Upper lobe of right lung (tissue), 1 donor: ENCODE measurements around the gene RALGAPA1. TPM values are rescaled to one million over a fixed set of nuclear protein-coding genes. Genes with fewer than 3 reads are reported as not detected.

ENCODE experiments used
- ATAC-seq: fragments of 200-7000 bp; cut with Tn5 transposase; one replicate; pipeline ENCODE4 v1.9.1; 2020; ENCODE audit warnings: mild to moderate bottlenecking, moderate library complexity
- DNase-seq: peaks from one replicate; pipeline ENCODE4 v3.0.0-alpha.2; 2020
- H3K27ac ChIP-seq: fragments of 200-600 bp; one replicate; pipeline ENCODE4 v1.8.0; 2022
- H3K27me3 ChIP-seq: fragments of 200-600 bp; one replicate; pipeline ENCODE4 v1.8.0; 2022; ENCODE audit warnings: mild to moderate bottlenecking
- H3K36me3 ChIP-seq: fragments of 200-600 bp; one replicate; pipeline ENCODE4 v1.8.0; 2022
- H3K4me1 ChIP-seq: fragments of 200-600 bp; one replicate; pipeline ENCODE4 v1.8.0; 2022
- H3K4me3 ChIP-seq: fragments of 200-600 bp; one replicate; pipeline ENCODE4 v1.8.0; 2022; ENCODE audit warnings: mild to moderate bottlenecking
- H3K9me3 ChIP-seq: fragments of 200-600 bp; one replicate; pipeline ENCODE4 v1.8.0; 2022
- intact Hi-C: fragments of 100-400 bp; cut with DNase I; formaldehyde crosslinking; loops from one replicate; pipeline ENCODE4 v1.11.0; 2022
- total RNA-seq: library from RNA; stranded (reverse); fragmentation: NEBNext Ultra II Directional; extraction: Animal tissue kit (Norgen Biotek cat#: 25700); gene quantifications from one replicate; pipeline ENCODE4 v1.2.1, GENCODE V29; 2021
- TF ChIP-seq, protein P1 (sequence below): fragments of 200-600 bp; IDR thresholded peaks from one replicate; pipeline ENCODE4 v1.8.0; 2022; ENCODE audit warnings: antibody characterized with exemption
- donor health status: DM: no; HTN: yes; CAD: no; lungs with severe emphysema.

Gene RALGAPA1
- total RNA-seq, 1 donor from 2014 or later, result 58.9 TPM

DNA sequence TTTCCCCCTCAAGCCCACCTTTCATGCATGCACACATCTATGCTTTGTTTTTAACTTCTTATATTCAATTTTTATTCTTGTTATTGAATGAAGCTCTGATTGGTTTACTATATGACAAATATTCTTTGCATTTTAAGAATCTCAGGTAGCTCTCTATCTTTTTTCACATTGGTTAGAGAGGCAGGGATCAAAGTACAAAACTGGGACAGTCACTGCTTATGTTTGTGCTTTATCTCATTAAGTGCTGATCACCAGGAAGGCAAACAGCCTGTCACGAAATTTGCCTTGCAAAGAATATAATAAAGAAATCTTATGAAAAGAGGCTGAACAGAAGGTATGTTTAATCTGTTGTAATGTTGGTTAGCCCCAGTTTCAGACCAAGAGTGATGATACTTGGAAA lies 304.8 kb downstream of the RALGAPA1 start:
- TF ChIP-seq, protein P1, sequence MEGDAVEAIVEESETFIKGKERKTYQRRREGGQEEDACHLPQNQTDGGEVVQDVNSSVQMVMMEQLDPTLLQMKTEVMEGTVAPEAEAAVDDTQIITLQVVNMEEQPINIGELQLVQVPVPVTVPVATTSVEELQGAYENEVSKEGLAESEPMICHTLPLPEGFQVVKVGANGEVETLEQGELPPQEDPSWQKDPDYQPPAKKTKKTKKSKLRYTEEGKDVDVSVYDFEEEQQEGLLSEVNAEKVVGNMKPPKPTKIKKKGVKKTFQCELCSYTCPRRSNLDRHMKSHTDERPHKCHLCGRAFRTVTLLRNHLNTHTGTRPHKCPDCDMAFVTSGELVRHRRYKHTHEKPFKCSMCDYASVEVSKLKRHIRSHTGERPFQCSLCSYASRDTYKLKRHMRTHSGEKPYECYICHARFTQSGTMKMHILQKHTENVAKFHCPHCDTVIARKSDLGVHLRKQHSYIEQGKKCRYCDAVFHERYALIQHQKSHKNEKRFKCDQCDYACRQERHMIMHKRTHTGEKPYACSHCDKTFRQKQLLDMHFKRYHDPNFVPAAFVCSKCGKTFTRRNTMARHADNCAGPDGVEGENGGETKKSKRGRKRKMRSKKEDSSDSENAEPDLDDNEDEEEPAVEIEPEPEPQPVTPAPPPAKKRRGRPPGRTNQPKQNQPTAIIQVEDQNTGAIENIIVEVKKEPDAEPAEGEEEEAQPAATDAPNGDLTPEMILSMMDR, result no peak
- H3K27ac ChIP-seq, result no peak overlapping the region

DNA sequence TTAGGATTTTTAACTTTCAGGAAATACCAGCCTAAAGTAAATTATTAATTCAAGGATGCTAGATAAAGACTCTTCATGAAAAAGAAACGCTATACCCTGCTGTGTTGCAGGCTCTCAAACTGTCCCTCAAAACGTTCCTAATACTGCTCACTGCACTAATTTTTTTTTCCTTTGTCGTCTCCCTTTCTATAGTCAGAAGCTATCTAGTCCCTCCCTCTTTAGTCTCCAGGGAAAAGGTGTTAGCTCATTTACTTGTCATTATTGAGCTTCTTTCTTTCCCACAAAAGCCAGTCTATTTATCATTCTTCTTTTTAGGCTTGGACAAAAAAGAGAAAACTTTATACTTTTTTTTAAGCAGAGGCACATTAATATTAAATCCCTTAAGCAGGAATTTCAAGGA lies 305.4 kb downstream of the RALGAPA1 start:
- no peak overlapping the region for H3K4me3 ChIP-seq
- intact Hi-C loops, result no loop called here

More for the DNA sequence above, 304.8 kb downstream of the RALGAPA1 start:
- Histone ChIP-seq H3K4me1 (no peaks in the 10 kb centered on the region), H3K36me3 (no peaks in the 10 kb centered on the region), H3K4me3 (no peak overlapping the region), H3K27me3 (no peaks in the 10 kb centered on the region), H3K9me3 (no peaks in the 10 kb centered on the region)
- intact Hi-C loops, result no loop called here
- no peak for DNase-seq
- no peak for ATAC-seq

DNA sequence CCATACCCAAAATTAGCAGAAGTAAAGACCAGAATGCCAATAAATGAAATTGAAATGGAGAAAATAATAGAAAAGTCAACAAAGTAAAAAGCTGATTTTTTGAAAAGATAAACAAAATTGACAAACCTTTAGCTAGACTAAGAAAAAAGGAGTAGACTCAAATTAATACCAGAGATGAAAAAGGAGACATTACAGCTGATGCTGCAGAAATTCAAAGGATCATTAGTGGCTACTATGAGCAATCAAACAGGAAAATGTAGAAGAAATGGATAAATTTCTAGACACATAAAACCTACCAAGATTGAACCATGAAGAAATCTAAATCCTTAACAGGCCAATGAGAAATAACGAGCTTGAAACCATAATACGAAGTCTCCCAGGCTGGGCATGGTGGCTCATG lies 309.9 kb downstream of the RALGAPA1 start:
- ATAC-seq (no peak), DNase-seq (no peak)
- no peaks in the 10 kb centered on the region for H3K4me1 ChIP-seq
- TF ChIP-seq, protein P1, result no peak
- no peak overlapping the region for H3K27ac ChIP-seq
- intact Hi-C loops, result no loop called here
- no peak overlapping the region for H3K4me3 ChIP-seq
- H3K9me3 ChIP-seq, result no peaks in the 10 kb centered on the region
- H3K27me3 ChIP-seq, result no peaks in the 10 kb centered on the region
- no peaks in the 10 kb centered on the region for H3K36me3 ChIP-seq

More for the DNA sequence above, 305.4 kb downstream of the RALGAPA1 start:
- H3K4me1 ChIP-seq, result no peaks in the 10 kb centered on the region
- DNase-seq, result no peak
- no peaks in the 10 kb centered on the region for H3K36me3 ChIP-seq
- ATAC-seq, result no peak
- no peak overlapping the region for H3K27ac ChIP-seq
- H3K27me3 ChIP-seq, result no peaks in the 10 kb centered on the region
- H3K9me3 ChIP-seq, result no peaks in the 10 kb centered on the region
- TF ChIP-seq, protein P1, result no peak

DNA sequence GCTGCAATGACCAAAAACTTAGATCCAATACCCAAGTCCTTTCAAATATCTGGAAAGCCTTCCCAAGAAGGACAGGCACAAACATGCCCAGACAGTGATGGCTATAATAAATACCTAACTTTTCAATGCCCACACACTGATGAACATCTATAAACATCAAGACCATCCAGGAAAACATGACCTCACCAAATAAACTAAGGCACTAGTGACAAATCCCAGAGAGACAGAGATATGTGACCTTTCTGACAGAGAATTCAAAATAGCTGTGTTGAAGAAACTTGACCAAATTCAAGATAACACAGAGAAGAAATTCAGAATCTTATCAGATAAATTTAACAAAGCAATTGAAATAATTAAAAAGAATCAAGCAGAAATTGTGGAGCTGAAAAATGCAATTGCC lies 313.8 kb downstream of the RALGAPA1 start:
- Histone ChIP-seq H3K4me3 (no peak overlapping the region), H3K27ac (no peak overlapping the region), H3K9me3 (no peaks in the 10 kb centered on the region), H3K4me1 (no peaks in the 10 kb centered on the region), H3K36me3 (no peaks in the 10 kb centered on the region), H3K27me3 (no peaks in the 10 kb centered on the region)
- intact Hi-C loops, result no loop called here
- ATAC-seq (no peak), DNase-seq (no peak)
- TF ChIP-seq, protein P1, result no peak

DNA sequence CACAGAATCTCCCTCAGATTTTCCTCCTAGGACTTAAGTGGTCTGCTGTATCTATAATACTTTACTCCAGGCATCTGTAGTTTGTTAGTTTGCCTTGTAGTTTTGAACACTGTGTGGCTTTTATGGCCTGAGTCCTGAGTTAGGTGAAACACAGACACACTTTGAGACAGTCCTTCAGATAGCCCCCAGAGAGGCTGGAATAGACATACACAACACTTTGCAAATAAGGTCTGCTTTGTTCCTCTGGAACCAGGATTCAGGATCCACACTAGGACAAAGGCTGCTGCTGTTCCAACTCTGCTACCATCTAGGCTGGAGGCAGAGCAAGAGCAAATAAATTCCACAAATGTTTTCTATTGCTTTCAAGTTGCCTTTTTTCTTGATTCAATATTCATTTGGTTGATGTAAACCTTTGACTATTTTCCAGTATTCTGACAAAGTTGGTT lies 316.5 kb downstream of the RALGAPA1 start:
- ATAC-seq (no peak), DNase-seq (no peak)
- Histone ChIP-seq H3K4me1 (no peaks in the 10 kb centered on the region), H3K27me3 (no peaks in the 10 kb centered on the region), H3K27ac (no peak overlapping the region), H3K9me3 (no peaks in the 10 kb centered on the region), H3K4me3 (no peak overlapping the region), H3K36me3 (no peaks in the 10 kb centered on the region)
- TF ChIP-seq, protein P1, result no peak
- intact Hi-C loops, result no loop called here

Other genes with a start within 250 kb of the RALGAPA1 start
- 7.0 TPM for gene BRMS1L, start 17.0 kb upstream of the RALGAPA1 start, total RNA-seq